GM23248 (cell line): ENCODE measurements around the gene SETBP1. TPM values are rescaled to one million over a fixed set of nuclear protein-coding genes. Genes with fewer than 3 reads are reported as not detected.
"Not testable (repeated sequence)": the region's sequence is repeated elsewhere in the genome, so short reads cannot be mapped to it uniquely, and the experiment has no call there.

ENCODE experiments used
- DNase-seq: peaks from one replicate; pipeline ENCODE4 v3.0.0-alpha.2; 2015
- H2AFZ ChIP-seq: fragments of 200-600 bp; sonication (generic); 2 replicates; pipeline ENCODE4 v1.6.1; 2016; ENCODE audit warnings: antibody characterized with exemption
- H3F3A ChIP-seq: fragments of 200-600 bp; sonication (generic); 2 replicates; pipeline ENCODE4 v1.6.1; 2016; ENCODE audit warnings: mild to moderate bottlenecking, antibody characterized with exemption, mixed run types; ENCODE audit not compliant: insufficient read depth
- H3K27ac ChIP-seq: fragments of 200-600 bp; sonication (generic); 2 replicates; pipeline ENCODE4 v1.5.1; 2016; ENCODE audit warnings: mild to moderate bottlenecking
- H3K27me3 ChIP-seq: fragments of 200-600 bp; sonication (generic); replicated peaks from 2 replicates; pipeline ENCODE4 v1.6.1; 2016; ENCODE audit warnings: mild to moderate bottlenecking; ENCODE audit not compliant: insufficient read depth
- H3K36me3 ChIP-seq: fragments of 200-600 bp; sonication (generic); 2 replicates; pipeline ENCODE4 v1.6.1; 2016; ENCODE audit warnings: low read depth, mild to moderate bottlenecking
- H3K4me1 ChIP-seq: fragments of 200-600 bp; sonication (generic); 2 replicates; pipeline ENCODE4 v1.6.1; 2016; ENCODE audit warnings: mild to moderate bottlenecking; ENCODE audit not compliant: insufficient read depth
- H3K4me2 ChIP-seq: fragments of 200-600 bp; sonication (generic); one replicate; pipeline ENCODE4 v1.6.1; 2016; ENCODE audit warnings: mild to moderate bottlenecking; ENCODE audit not compliant: unreplicated experiment
- H3K4me3 ChIP-seq: fragments of 200-600 bp; sonication (generic); 2 replicates; pipeline ENCODE4 v1.5.1; 2016; ENCODE audit warnings: mild to moderate bottlenecking
- H3K79me2 ChIP-seq: fragments of 200-600 bp; sonication (generic); 2 replicates; pipeline ENCODE4 v1.6.1; 2016; ENCODE audit warnings: mild to moderate bottlenecking; ENCODE audit not compliant: insufficient read depth
- H3K9ac ChIP-seq: fragments of 200-600 bp; sonication (generic); 2 replicates; pipeline ENCODE4 v1.6.1; 2016; ENCODE audit warnings: mild to moderate bottlenecking
- H3K9me2 ChIP-seq: fragments of 200-600 bp; sonication (generic); 2 replicates; pipeline ENCODE4 v1.6.1; 2016; ENCODE audit warnings: mixed run types, mild to moderate bottlenecking, moderate library complexity; ENCODE audit not compliant: insufficient read depth
- H3K9me3 ChIP-seq: fragments of 200-600 bp; sonication (generic); one replicate; pipeline ENCODE4 v1.6.1; 2017; ENCODE audit warnings: low read depth
- H4K20me1 ChIP-seq: fragments of 200-600 bp; sonication (generic); 2 replicates; pipeline ENCODE4 v1.6.0; 2016; ENCODE audit not compliant: insufficient read depth
- EZH2 ChIP-seq: fragments of 200-600 bp; sonication (generic); IDR thresholded peaks from 2 replicates; pipeline ENCODE4 v1.6.1; 2018; ENCODE audit warnings: antibody characterized with exemption, mild to moderate bottlenecking; ENCODE audit not compliant: insufficient read depth, poor library complexity, severe bottlenecking
- EZH2phosphoT487 ChIP-seq: fragments of 200-600 bp; sonication (generic); IDR thresholded peaks from 2 replicates; pipeline ENCODE4 v1.6.1; 2018; ENCODE audit warnings: antibody characterized with exemption, moderate library complexity, mild to moderate bottlenecking, low read depth; ENCODE audit not compliant: insufficient read depth
- WGBS, 2 experiments: methylation state at CpG; one replicate each; pipeline ENCODE4 v1.1.6; 2015 to 2017; ENCODE audit warnings: low lambda C conversion rate in 2 of 2, low coverage in 1 of 2; ENCODE audit errors: missing lambda C conversion rate in 2 of 2; 5-methylcytosine and 5-hydroxymethylcytosine counted together
- in situ Hi-C: fragments of 300-500 bp; cut with MboI; formaldehyde crosslinking; loops from 2 replicates; pipeline ENCODE4 v1.15.0; 2020
- polyA plus RNA-seq: library from polyadenylated mRNA; unstranded; fragments of >200 nt; fragmentation: Nextera tagmentation; extraction: Ambion mirVana; gene quantifications from 2 replicates; pipeline ENCODE4 v1.2.1, GENCODE V29; 2016
- total RNA-seq: library from RNA; depleted of rRNA; stranded (reverse); fragments of >200 nt; shearing (Covaris generic); gene quantifications from 2 replicates; pipeline ENCODE4 v1.2.3, GENCODE V29; 2014

SETBP1 gene
- total and polyA plus RNA-seq, 2 experiments from 2014 or later: 1.3 to 4.1 TPM

- Histone ChIP-seq H3K27me3 (no peaks in the 10 kb centered on the region), H3K9me2 (no peaks in the 10 kb centered on the region), H4K20me1 (no peaks in the 10 kb centered on the region), H3K79me2 (no peaks in the 10 kb centered on the region), H3F3A (peaks cover 28% of the 10 kb centered on the region), H3K36me3 (no peaks in the 10 kb centered on the region), H3K4me3 (no peak overlapping the region), H3K27ac (no peak overlapping the region), H2AFZ (no peak overlapping the region), H3K4me2 (no peak overlapping the region), H3K9ac (0 out of 2 replicates have a peak overlapping the region, but pooled peaks have one; percentile 25), H3K9me3 (no peaks in the 10 kb centered on the region), H3K4me1 (peaks cover 23% of the 10 kb centered on the region)
- DNase-seq: no peak
- 82 to 87% methylated on average over 9 of the region's 9 CpGs for WGBS, 2 experiments
- in situ Hi-C loops: no loop called here
- TF ChIP-seq EZH2: no peak
- TF ChIP-seq EZH2phosphoT487: no peak
Observed at GRCh38 chr18:44714376-44714775, 33.7 kb downstream of the SETBP1 start.

GRCh38 chr18:44715245-44715644 is 34.6 kb downstream of the SETBP1 start:
- in situ Hi-C loops: no loop called here
- Histone ChIP-seq H3K4me1 (peaks cover 23% of the 10 kb centered on the region), H4K20me1 (no peaks in the 10 kb centered on the region), H3K9ac (peak overlapping the region; percentile 49), H3K9me3 (no peaks in the 10 kb centered on the region), H3K79me2 (no peaks in the 10 kb centered on the region), H3K27me3 (no peaks in the 10 kb centered on the region), H3K36me3 (no peaks in the 10 kb centered on the region), H3K4me2 (peak overlapping the region; percentile 56), H3F3A (peaks cover 28% of the 10 kb centered on the region), H3K4me3 (peak overlapping the region; percentile 41), H3K9me2 (no peaks in the 10 kb centered on the region), H3K27ac (peak overlapping the region; percentile 73), H2AFZ (no peak overlapping the region)
- 4 to 5% methylated on average over 7 of the region's 7 CpGs for WGBS, 2 experiments
- no peak for TF ChIP-seq EZH2phosphoT487
- no peak for TF ChIP-seq EZH2
- DNase-seq: peak; percentile 92

GRCh38 chr18:44715842-44716241 is 35.2 kb downstream of the SETBP1 start:
- Histone ChIP-seq H3K9me2 (no peaks in the 10 kb centered on the region), H3K4me3 (peak overlapping the region; percentile 41), H3F3A (peaks cover 28% of the 10 kb centered on the region), H2AFZ (peak overlapping the region; percentile 30), H3K27ac (peak overlapping the region; percentile 73), H3K36me3 (no peaks in the 10 kb centered on the region), H3K9ac (peak overlapping the region; percentile 49), H3K27me3 (no peaks in the 10 kb centered on the region), H3K4me2 (peak overlapping the region; percentile 56), H4K20me1 (no peaks in the 10 kb centered on the region), H3K9me3 (no peaks in the 10 kb centered on the region), H3K4me1 (peaks cover 23% of the 10 kb centered on the region), H3K79me2 (no peaks in the 10 kb centered on the region)
- peak; percentile 56 for DNase-seq
- 30 to 39% methylated on average over 6 of the region's 6 CpGs for WGBS, 2 experiments
- in situ Hi-C loops: no loop called here
- TF ChIP-seq EZH2 (no peak), EZH2phosphoT487 (no peak)

GRCh38 chr18:44716697-44717163 is 36.0 kb downstream of the SETBP1 start:
- in situ Hi-C loops: no loop called here
- TF ChIP-seq EZH2: no peak
- TF ChIP-seq EZH2phosphoT487: no peak
- DNase-seq: peak; percentile 28
- H3K79me2 ChIP-seq: no peaks in the 10 kb centered on the region
- no peaks in the 10 kb centered on the region for H4K20me1 ChIP-seq
- H3K36me3 ChIP-seq: no peaks in the 10 kb centered on the region
- H3K4me2 ChIP-seq: peak overlapping the region; percentile 56
- no peaks in the 10 kb centered on the region for H3K9me3 ChIP-seq
- peaks cover 28% of the 10 kb centered on the region for H3F3A ChIP-seq
- no peak overlapping the region for H2AFZ ChIP-seq
- H3K4me1 ChIP-seq: peaks cover 23% of the 10 kb centered on the region
- H3K4me3 ChIP-seq: no peak overlapping the region
- no peaks in the 10 kb centered on the region for H3K9me2 ChIP-seq
- no peaks in the 10 kb centered on the region for H3K27me3 ChIP-seq
- no peak overlapping the region for H3K9ac ChIP-seq
- H3K27ac ChIP-seq: no peak overlapping the region
- WGBS, 2 experiments: 79 to 83% methylated on average over 5 of the region's 5 CpGs

- no peaks in the 10 kb centered on the region for H4K20me1 ChIP-seq
- H3K4me2 ChIP-seq: no peak overlapping the region
- no peaks in the 10 kb centered on the region for H3K9me2 ChIP-seq
- H3K36me3 ChIP-seq: no peaks in the 10 kb centered on the region
- H3F3A ChIP-seq: peaks cover 25% of the 10 kb centered on the region
- H3K27ac ChIP-seq: no peak overlapping the region
- H3K79me2 ChIP-seq: no peaks in the 10 kb centered on the region
- DNase-seq: no peak
- H3K9ac ChIP-seq: no peak overlapping the region
- WGBS, 2 experiments: 90 to 98% methylated on average over 3 of the region's 3 CpGs
- no peak overlapping the region for H2AFZ ChIP-seq
- no peaks in the 10 kb centered on the region for H3K27me3 ChIP-seq
- H3K4me3 ChIP-seq: no peak overlapping the region
- in situ Hi-C loops: no loop called here
- peaks cover 25% of the 10 kb centered on the region for H3K4me1 ChIP-seq
- no peaks in the 10 kb centered on the region for H3K9me3 ChIP-seq
- no peak for TF ChIP-seq EZH2
- no peak for TF ChIP-seq EZH2phosphoT487
Observed at GRCh38 chr18:44719519-44720060, 38.9 kb downstream of the SETBP1 start.

GRCh38 chr18:44721748-44722147 is 41.1 kb downstream of the SETBP1 start:
- in situ Hi-C loops, H3K79me2 ChIP-seq, H2AFZ ChIP-seq, H3K36me3 ChIP-seq, H3K9ac ChIP-seq, H3K9me2 ChIP-seq, H3K4me3 ChIP-seq, H3K27ac ChIP-seq, H3K27me3 ChIP-seq, H4K20me1 ChIP-seq, DNase-seq, H3K4me2 ChIP-seq, H3K9me3 ChIP-seq: not testable (repeated sequence)
- H3F3A ChIP-seq: peaks cover 22% of the 10 kb centered on the region; the same call in 1 of the 2 replicates
- WGBS, 2 experiments: 75 to 81% methylated on average over 3 of the region's 3 CpGs
- H3K4me1 ChIP-seq: peaks cover 26% of the 10 kb centered on the region
